ENCODE data around the gene ZBTB2.

DNA sequence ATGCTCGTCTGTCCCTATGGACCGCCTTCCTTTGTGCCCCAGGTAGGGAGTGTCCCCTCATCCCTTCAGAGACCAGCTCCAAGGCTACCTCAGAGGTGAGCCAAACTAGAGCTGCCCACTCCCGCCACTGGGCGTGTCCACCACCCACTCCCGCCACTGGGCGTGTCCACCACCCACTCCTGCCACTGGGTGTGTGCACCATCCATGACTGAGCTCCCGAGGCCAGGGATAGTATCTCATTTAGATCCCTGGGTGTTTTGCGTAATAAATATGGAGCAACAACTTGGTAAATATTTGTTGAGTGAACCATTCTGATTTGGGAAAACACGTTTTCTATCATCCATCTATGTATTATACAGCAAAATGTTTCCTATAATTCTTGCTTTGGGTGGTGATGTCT, 68.8 kb downstream of the ZBTB2 start:
- TF ChIP-seq, protein P1, sequence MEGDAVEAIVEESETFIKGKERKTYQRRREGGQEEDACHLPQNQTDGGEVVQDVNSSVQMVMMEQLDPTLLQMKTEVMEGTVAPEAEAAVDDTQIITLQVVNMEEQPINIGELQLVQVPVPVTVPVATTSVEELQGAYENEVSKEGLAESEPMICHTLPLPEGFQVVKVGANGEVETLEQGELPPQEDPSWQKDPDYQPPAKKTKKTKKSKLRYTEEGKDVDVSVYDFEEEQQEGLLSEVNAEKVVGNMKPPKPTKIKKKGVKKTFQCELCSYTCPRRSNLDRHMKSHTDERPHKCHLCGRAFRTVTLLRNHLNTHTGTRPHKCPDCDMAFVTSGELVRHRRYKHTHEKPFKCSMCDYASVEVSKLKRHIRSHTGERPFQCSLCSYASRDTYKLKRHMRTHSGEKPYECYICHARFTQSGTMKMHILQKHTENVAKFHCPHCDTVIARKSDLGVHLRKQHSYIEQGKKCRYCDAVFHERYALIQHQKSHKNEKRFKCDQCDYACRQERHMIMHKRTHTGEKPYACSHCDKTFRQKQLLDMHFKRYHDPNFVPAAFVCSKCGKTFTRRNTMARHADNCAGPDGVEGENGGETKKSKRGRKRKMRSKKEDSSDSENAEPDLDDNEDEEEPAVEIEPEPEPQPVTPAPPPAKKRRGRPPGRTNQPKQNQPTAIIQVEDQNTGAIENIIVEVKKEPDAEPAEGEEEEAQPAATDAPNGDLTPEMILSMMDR (IDR thresholded peaks at IDR 0.05): no peak
- TF ChIP-seq ATF3 (CRISPR knock-in tag; conservative IDR thresholded peaks at IDR 0.05): no peak
- no peak for TF ChIP-seq NFYB (CRISPR knock-in tag; conservative IDR thresholded peaks at IDR 0.05; ENCODE audit: low read depth)
- TF ChIP-seq ZNF423 (CRISPR knock-in tag; IDR thresholded peaks at IDR 0.05): no peak
- TF ChIP-seq USF1 (CRISPR knock-in tag; IDR thresholded peaks at IDR 0.05): no peak
- no peak for TF ChIP-seq ZNF263 (CRISPR knock-in tag; IDR thresholded peaks at IDR 0.05; ENCODE audit: low read depth)
- TF ChIP-seq ESRRA (CRISPR knock-in tag; IDR thresholded peaks at IDR 0.05; ENCODE audit: borderline replicate concordance): no peak
- TF ChIP-seq, protein P2, sequence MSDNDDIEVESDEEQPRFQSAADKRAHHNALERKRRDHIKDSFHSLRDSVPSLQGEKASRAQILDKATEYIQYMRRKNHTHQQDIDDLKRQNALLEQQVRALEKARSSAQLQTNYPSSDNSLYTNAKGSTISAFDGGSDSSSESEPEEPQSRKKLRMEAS (CRISPR knock-in tag; IDR thresholded peaks at IDR 0.05): no peak
- no peak for TF ChIP-seq SP1 (CRISPR knock-in tag; conservative IDR thresholded peaks at IDR 0.05)
- TF ChIP-seq, protein P3, sequence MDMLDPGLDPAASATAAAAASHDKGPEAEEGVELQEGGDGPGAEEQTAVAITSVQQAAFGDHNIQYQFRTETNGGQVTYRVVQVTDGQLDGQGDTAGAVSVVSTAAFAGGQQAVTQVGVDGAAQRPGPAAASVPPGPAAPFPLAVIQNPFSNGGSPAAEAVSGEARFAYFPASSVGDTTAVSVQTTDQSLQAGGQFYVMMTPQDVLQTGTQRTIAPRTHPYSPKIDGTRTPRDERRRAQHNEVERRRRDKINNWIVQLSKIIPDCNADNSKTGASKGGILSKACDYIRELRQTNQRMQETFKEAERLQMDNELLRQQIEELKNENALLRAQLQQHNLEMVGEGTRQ (CRISPR knock-in tag; IDR thresholded peaks at IDR 0.05): no peak
